Measurements from ENCODE around the gene ZFAND3. TPM values are rescaled to one million over a fixed set of nuclear protein-coding genes. Genes with fewer than 3 reads are reported as not detected.

Gene ZFAND3
- total and polyA plus RNA-seq, 2 of the 4 experiments (the other 2 are of a cell fraction): 10.9 to 26.7 TPM

GRCh38 chr6:37941871-37942270, 122.3 kb downstream of the ZFAND3 start:
- Histone ChIP-seq H3K56ac (ENCODE audit: extremely low read depth, insufficient read depth, low read length) (no peak overlapping the region), H3K4me2 (ENCODE audit: low read depth, low read length) (no peak overlapping the region), H3K9me3 (ENCODE audit: control insufficient read depth, insufficient read depth, low read length) (no peaks in the 10 kb centered on the region), H2BK5ac (ENCODE audit: low read depth, low read length, poor library complexity, severe bottlenecking) (no peak overlapping the region), H2BK20ac (ENCODE audit: low read depth, low read length) (no peak overlapping the region), H2AK5ac (ENCODE audit: low read depth, low read length) (no peak overlapping the region), H3K4me3 (ENCODE audit: insufficient read depth, low read depth, low read length) (no peak overlapping the region), H4K20me1 (ENCODE audit: insufficient read depth, low read length) (peaks cover 85% of the 10 kb centered on the region), H3K9ac (ENCODE audit: low read depth, low read length) (no peak overlapping the region), H2AK9ac (replicated peaks; ENCODE audit: low read depth, low read length, poor library complexity) (no peak overlapping the region), H2BK15ac (ENCODE audit: low read depth, low read length) (no peak overlapping the region), H4K8ac (ENCODE audit: low read depth in 2 of 2, low read length in 2 of 2) (no peak overlapping the region), H3K79me1 (ENCODE audit: low read depth in 1 of 2, low read length in 2 of 2) (peaks cover 36 to 84% of the 10 kb centered on the region in 2 experiments), H3K14ac (replicated peaks; ENCODE audit: low read depth, low read length) (no peak overlapping the region), H3K9me1 (ENCODE audit: insufficient read depth, low read length) (peaks cover 7% of the 10 kb centered on the region), H3K4me1 (ENCODE audit: control insufficient read depth, insufficient read depth, low read length) (peaks cover 2% of the 10 kb centered on the region; the same call in 1 of the 2 replicates), H3K23ac (ENCODE audit: low read depth, low read length) (peak overlapping the region; percentile 14; the same call in 1 of the 2 replicates), H3K36me3 (ENCODE audit: control insufficient read depth, insufficient read depth, low read length) (no peaks in the 10 kb centered on the region), H4K91ac (ENCODE audit: insufficient read depth, low read depth, low read length) (no peak overlapping the region), H3K18ac (ENCODE audit: low read depth, low read length) (no peak overlapping the region), H4K5ac (ENCODE audit: low read depth, low read length) (no peak overlapping the region), H2BK120ac (ENCODE audit: low read depth, low read length) (no peak overlapping the region), H2AFZ (replicated peaks; ENCODE audit: low read length, poor library complexity) (no peak overlapping the region), H3K27ac (ENCODE audit: insufficient read depth, low read length) (no peak overlapping the region), H3K27me3 (ENCODE audit: control insufficient read depth, insufficient read depth, low read length) (no peaks in the 10 kb centered on the region), H3K4ac (ENCODE audit: low read depth, low read length) (no peak overlapping the region)
- DNase-seq: no peak
- CTCF ChIA-PET: no interaction called here
- dilution Hi-C loops (cut with HindIII; ENCODE audit: low sequenced_read_pairs, unreplicated experiment) (no loop called here), intact Hi-C loops (cut with micrococcal nuclease) (no loop called here), in situ Hi-C loops (cut with MboI; ENCODE audit: low sequenced_read_pairs) (no loop called here)
- no peak for ATAC-seq (ENCODE audit: low read depth)
- no TSS peak for BruUV-seq (replicated peaks)
- no CpG with 5 or more reads among the region's 2 CpGs for WGBS, 2 experiments (ENCODE audit: extremely low coverage in 2 of 2, insufficient read length in 1 of 2)
- TF ChIP-seq MAZ (IDR thresholded peaks at IDR 0.05; ENCODE audit: borderline replicate concordance, low read depth, low read length): no peak
- no peak for TF ChIP-seq RAD21 (IDR thresholded peaks at IDR 0.05; ENCODE audit: low read length)
- no peak for TF ChIP-seq POLR2A (IDR thresholded peaks at IDR 0.05; ENCODE audit: low read depth, low read length)
- TF ChIP-seq FOS (IDR thresholded peaks at IDR 0.05; ENCODE audit: low read depth, low read length): no peak
- no peak for TF ChIP-seq RFX5 (IDR thresholded peaks at IDR 0.05; ENCODE audit: low read depth, low read length)
- TF ChIP-seq CTCF (conservative IDR thresholded peaks at IDR 0.05; ENCODE audit: low read depth, low read length): no peak
- TF ChIP-seq USF2 (IDR thresholded peaks at IDR 0.05; ENCODE audit: low read depth, low read length): no peak
- POLR2A ChIA-PET (ENCODE audit: unreplicated experiment): interaction anchor here (0.7 kb wide), 1 partner anchor 172 kb away, joined by 3 read pairs; no protein-coding TSS in a partner anchor

Measured in IMR-90 (cell line).